SU-DHL-6 (cell line): ENCODE measurements around the gene NT5C1A.

ENCODE experiments used
- H2AFZ ChIP-seq: fragments of 200-600 bp; sonication (generic); 2 replicates; pipeline ENCODE4 v1.6.1; 2014; ENCODE audit warnings: low read depth, mild to moderate bottlenecking, moderate library complexity, mixed read lengths, antibody characterized with exemption, low read length; ENCODE audit not compliant: severe bottlenecking
- H3F3A ChIP-seq: fragments of 200-600 bp; shearing (Covaris generic); 2 replicates; pipeline ENCODE4 v1.6.0; 2016; ENCODE audit warnings: antibody characterized with exemption, mild to moderate bottlenecking; ENCODE audit not compliant: insufficient read depth
- H3K27ac ChIP-seq: fragments of 200-600 bp; sonication (generic); 2 replicates; pipeline ENCODE4 v1.5.1; 2016; ENCODE audit warnings: low read depth, mild to moderate bottlenecking, low read length, moderate library complexity, mixed read lengths
- H3K27me3 ChIP-seq: fragments of 200-600 bp; sonication (generic), shearing (Covaris generic); 2 replicates; pipeline ENCODE4 v1.6.0; 2014; ENCODE audit warnings: mild to moderate bottlenecking, low read length
- H3K36me3 ChIP-seq: fragments of 200-600 bp; sonication (generic); 2 replicates; pipeline ENCODE4 v1.6.1; 2014; ENCODE audit warnings: mild to moderate bottlenecking, low read length, mixed read lengths
- H3K4me2 ChIP-seq: fragments of 300-600, 200-600 bp; shearing (Covaris generic), sonication (generic); 2 replicates; pipeline ENCODE4 v1.6.0; 2014; ENCODE audit warnings: low read length, low read depth, mild to moderate bottlenecking; ENCODE audit not compliant: poor library complexity, severe bottlenecking
- H3K4me3 ChIP-seq: fragments of 200-600 bp; sonication (generic); 2 replicates; pipeline ENCODE4 v1.5.1; 2014; ENCODE audit warnings: antibody characterized with exemption, low read length, mild to moderate bottlenecking, mixed read lengths; ENCODE audit not compliant: insufficient read depth, poor library complexity, severe bottlenecking
- H3K79me2 ChIP-seq: fragments of 200-600 bp; sonication (generic); 2 replicates; pipeline ENCODE4 v1.6.1; 2014; ENCODE audit warnings: mild to moderate bottlenecking, low read length, moderate library complexity; ENCODE audit not compliant: insufficient read depth
- H3K9ac ChIP-seq: fragments of 200-600 bp; sonication (generic); 2 replicates; pipeline ENCODE4 v1.7.0; 2014; ENCODE audit warnings: mild to moderate bottlenecking, low read length
- H3K9me2 ChIP-seq: fragments of 200-600 bp; sonication (generic); replicated peaks from 2 replicates; pipeline ENCODE4 v1.6.1; 2014; ENCODE audit warnings: low read length; ENCODE audit not compliant: insufficient read depth
- H3K9me3 ChIP-seq: fragments of 200-600 bp; sonication (generic); 2 replicates; pipeline ENCODE4 v1.6.1; 2014; ENCODE audit warnings: low read length, mixed read lengths; ENCODE audit not compliant: insufficient read depth
- H4K20me1 ChIP-seq: fragments of 200-600 bp; sonication (generic); 2 replicates; pipeline ENCODE4 v1.6.1; 2014; ENCODE audit warnings: low read depth, mild to moderate bottlenecking, antibody characterized with exemption, low read length, moderate library complexity, mixed read lengths
- CTCF ChIP-seq: fragments of 200-600 bp; sonication (generic); IDR thresholded peaks from one replicate; pipeline ENCODE4 v1.5.1; 2017; ENCODE audit warnings: antibody characterized with exemption, mild to moderate bottlenecking, low read length, moderate library complexity; ENCODE audit not compliant: insufficient read depth, poor library complexity, severe bottlenecking
- EZH2phosphoT487 ChIP-seq: fragments of 200-600 bp; sonication (generic), shearing (Covaris generic); conservative IDR thresholded peaks from 2 replicates; pipeline ENCODE4 v1.6.1; 2018; ENCODE audit warnings: mild to moderate bottlenecking, antibody characterized with exemption, low read length, moderate library complexity, mixed read lengths

Gene NT5C1A

GRCh38 chr1:39635205-39635870, 36.6 kb downstream of the NT5C1A start:
- H4K20me1 ChIP-seq, result no peaks in the 10 kb centered on the region
- no peak overlapping the region for H3K9ac ChIP-seq
- no peak overlapping the region for H3K4me2 ChIP-seq
- no peak overlapping the region for H3K4me3 ChIP-seq
- H3K27ac ChIP-seq, result no peak overlapping the region
- no peaks in the 10 kb centered on the region for H3K9me3 ChIP-seq
- H3K9me2 ChIP-seq, result no peaks in the 10 kb centered on the region
- no peaks in the 10 kb centered on the region for H3K36me3 ChIP-seq
- H3K79me2 ChIP-seq, result no peaks in the 10 kb centered on the region
- no peak overlapping the region for H2AFZ ChIP-seq
- TF ChIP-seq EZH2phosphoT487, result no peak
- TF ChIP-seq CTCF, result no peak
- H3K27me3 ChIP-seq, result no peaks in the 10 kb centered on the region
- no peaks in the 10 kb centered on the region for H3F3A ChIP-seq

DNA sequence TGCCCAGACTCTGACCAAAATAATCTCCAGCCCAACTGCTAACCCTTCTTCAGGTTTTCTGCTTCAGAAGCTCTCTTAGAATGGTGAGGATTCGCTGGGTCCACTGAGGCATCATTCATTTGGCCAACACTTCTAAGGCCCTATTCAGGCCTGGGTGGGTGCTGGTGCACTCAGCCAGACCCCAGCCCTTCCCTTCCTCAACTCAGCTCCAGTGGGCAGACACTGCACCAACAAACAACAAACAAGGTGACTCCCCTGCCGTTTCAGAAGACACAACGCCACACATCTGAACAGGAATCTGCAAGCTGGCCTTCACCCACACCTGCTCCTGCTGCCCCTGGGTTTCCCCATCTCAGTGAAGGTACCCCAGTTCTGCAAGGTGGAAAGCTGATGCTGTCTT, 38.5 kb downstream of the NT5C1A start:
- H3K9me3 ChIP-seq, result no peaks in the 10 kb centered on the region
- H3K36me3 ChIP-seq, result no peaks in the 10 kb centered on the region
- no peak overlapping the region for H3K27ac ChIP-seq
- no peak overlapping the region for H2AFZ ChIP-seq
- no peaks in the 10 kb centered on the region for H3F3A ChIP-seq
- no peaks in the 10 kb centered on the region for H3K9me2 ChIP-seq
- H3K4me3 ChIP-seq, result no peak overlapping the region
- no peaks in the 10 kb centered on the region for H4K20me1 ChIP-seq
- no peaks in the 10 kb centered on the region for H3K79me2 ChIP-seq
- no peak for TF ChIP-seq EZH2phosphoT487
- no peak for TF ChIP-seq CTCF
- H3K9ac ChIP-seq, result no peak overlapping the region
- H3K4me2 ChIP-seq, result no peak overlapping the region
- no peaks in the 10 kb centered on the region for H3K27me3 ChIP-seq

DNA sequence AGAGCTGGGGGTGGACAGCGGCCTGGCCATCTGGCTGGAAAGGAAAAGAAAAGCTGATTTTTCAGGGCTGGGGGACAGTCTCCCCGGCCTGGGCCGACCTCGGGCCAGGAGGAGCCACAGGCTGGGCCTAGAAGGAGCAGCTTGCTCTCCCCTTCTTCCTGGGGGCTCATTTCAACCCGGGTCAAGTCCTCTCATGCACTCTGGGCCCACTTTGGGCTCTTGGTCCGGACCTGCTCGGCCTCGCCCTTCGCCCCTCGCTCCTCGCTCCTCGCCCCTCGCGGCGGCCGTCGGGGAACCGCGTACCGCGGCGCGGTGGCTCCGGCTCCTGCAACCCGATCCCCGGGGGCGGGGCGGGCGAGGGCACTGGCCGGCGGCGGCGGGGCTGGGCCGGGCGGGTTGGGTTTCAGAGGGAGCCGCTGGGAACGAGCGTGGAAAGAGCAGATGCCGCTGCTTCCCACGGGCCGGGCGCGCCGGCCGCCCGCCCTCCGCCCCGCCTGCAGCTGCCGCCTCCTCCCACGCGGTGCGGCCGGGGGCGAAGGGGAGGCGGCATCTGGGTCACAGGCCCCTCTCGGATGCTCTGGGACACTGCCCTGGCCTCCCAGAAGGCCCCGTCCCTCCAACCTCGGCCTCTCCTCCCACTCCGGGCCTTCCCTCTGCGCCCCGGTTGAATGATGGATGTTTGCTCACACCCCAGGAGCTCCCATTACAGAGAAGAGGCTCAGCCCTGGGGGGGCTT, 39.1 kb downstream of the NT5C1A start:
- no peak overlapping the region for H3K4me2 ChIP-seq

More for the DNA sequence above, 39.1 kb downstream of the NT5C1A start:
- H3K9me3 ChIP-seq, result no peaks in the 10 kb centered on the region
- TF ChIP-seq EZH2phosphoT487 (no peak), CTCF (no peak)
- H4K20me1 ChIP-seq, result no peaks in the 10 kb centered on the region
- no peaks in the 10 kb centered on the region for H3K9me2 ChIP-seq
- no peaks in the 10 kb centered on the region for H3K79me2 ChIP-seq
- no peak overlapping the region for H3K4me3 ChIP-seq
- no peaks in the 10 kb centered on the region for H3K36me3 ChIP-seq
- no peak overlapping the region for H2AFZ ChIP-seq
- H3K9ac ChIP-seq, result no peak overlapping the region
- no peaks in the 10 kb centered on the region for H3F3A ChIP-seq
- no peak overlapping the region for H3K27ac ChIP-seq
- H3K27me3 ChIP-seq, result no peaks in the 10 kb centered on the region
